Sciatic nerve (tissue), 1 donor: ENCODE data around the gene ARID3C. TPM values are rescaled to one million over a fixed set of nuclear protein-coding genes. Genes with fewer than 3 reads are reported as not detected.

ENCODE experiments used
- total RNA-seq: library from RNA; stranded (reverse); fragmentation: NEBNext Ultra II Directional; extraction: Animal tissue kit (Norgen Biotek cat#: 25700); gene quantifications from one replicate; pipeline ENCODE4 v1.2.1, GENCODE V29; 2021
- donor health status: DM: no; HTN: no; CAD: no.

The ARID3C gene
- total RNA-seq, 1 donor from 2014 or later = 1.2 TPM

Other genes starting within 250 kb of the ARID3C start
- gene FAM219A, start 170.5 kb downstream of the ARID3C start, total RNA-seq = 29.8 TPM
- 0.58 TPM for gene DNAI1, start 170.3 kb downstream of the ARID3C start, total RNA-seq
- gene ENHO, start 106.1 kb downstream of the ARID3C start, total RNA-seq = 23.5 TPM
- gene CNTFR, start 39.3 kb downstream of the ARID3C start, total RNA-seq = 23.2 TPM
- 17.0 TPM for gene RPP25L, start 17.0 kb downstream of the ARID3C start, total RNA-seq
- 67.6 TPM for gene DCTN3, start 8.6 kb downstream of the ARID3C start, total RNA-seq
- 43.6 TPM for gene SIGMAR1, start 8.7 kb upstream of the ARID3C start, total RNA-seq
- 48.9 TPM for gene GALT, start 17.6 kb upstream of the ARID3C start, total RNA-seq
- 31.3 TPM for gene IL11RA, start 23.1 kb upstream of the ARID3C start, total RNA-seq
- not detected for gene CCL27, start 33.6 kb upstream of the ARID3C start, total RNA-seq
- gene CCL19, start 62.2 kb upstream of the ARID3C start, total RNA-seq = 1.3 TPM
- gene CCL21, start 81.1 kb upstream of the ARID3C start, total RNA-seq = not detected